COR-L47 (cell line): ENCODE results near the gene C3.
"Not testable (repeated sequence)": the region's sequence is repeated elsewhere in the genome, so short reads cannot be mapped to it uniquely, and the experiment has no call there.

Experiments
- DNase-seq: peaks from one replicate; lab custom pipeline; 2025; lab: John Stamatoyannopoulos, UW

C3 gene

DNA sequence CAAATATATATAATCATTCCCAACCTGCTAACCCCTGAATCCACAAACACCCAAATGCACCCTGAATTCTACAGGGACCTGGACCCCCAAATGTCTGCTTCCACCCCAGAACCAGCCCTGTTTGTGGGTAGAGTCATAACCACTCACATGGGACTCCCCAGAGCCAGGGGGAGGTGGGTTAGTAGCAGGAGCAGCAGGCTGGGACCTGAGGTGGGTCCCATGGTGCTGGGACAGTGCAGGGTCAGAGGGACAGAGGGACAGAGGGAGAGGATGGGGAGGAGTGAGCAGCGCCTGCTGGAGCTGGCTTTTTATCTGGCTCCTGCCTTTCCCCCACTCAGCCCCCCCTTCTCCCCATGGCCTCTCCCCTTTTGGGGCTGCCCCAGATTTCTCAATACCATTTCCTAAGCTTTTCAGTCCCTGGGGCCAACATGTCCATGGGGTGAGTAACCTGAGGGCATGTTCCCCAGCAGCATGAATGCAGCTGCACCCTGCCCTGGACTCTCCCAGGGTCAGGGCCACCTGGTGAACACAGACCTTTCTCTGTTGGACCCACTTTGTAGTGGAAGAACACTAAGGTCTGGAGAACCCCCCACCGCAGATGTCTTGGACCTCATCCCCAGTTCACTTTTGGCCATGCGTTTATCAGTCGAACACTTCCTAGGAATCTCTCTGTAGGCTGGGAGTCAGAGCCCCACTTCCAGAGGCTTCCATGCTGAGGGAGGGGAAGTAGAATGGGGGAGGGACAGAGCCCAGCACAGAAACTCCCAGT lies at the start of gene C3:
C3 (minus strand) TSS at position 282 of the 769 bp plus-strand sequence; CDS start at position 221, 61 bp downstream.
- no peak for DNase-seq

DNA sequence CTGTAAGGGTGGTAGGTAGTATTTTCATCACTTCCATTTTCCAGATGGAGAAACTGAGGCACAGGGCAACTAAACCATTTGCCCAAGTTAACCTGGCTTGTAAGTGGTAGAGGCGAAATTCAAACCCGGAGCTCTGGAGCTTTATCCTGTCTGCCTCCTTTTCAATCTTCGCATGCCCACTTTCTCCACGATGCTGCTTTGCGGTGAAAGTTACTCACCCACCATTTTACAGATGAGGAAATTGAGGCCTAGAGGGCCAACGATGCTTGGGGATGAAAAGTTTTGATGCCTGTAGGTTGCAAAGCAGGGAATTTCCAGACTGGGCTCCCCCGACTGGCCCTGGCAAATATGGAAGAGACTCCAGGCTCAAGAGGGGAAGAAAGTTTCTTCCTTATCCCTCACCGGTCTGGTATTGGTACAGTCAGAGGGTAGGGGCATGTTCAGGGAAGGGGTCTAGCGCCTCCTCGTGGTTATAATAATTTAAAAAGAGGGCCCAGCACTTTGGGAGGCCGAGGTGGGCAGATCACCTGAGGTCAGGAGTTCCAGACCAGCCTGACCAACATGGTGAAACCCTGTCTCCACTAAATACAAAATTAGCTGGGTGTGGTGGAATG lies 48.7 kb upstream of the C3 start:
- no peak for DNase-seq

DNA sequence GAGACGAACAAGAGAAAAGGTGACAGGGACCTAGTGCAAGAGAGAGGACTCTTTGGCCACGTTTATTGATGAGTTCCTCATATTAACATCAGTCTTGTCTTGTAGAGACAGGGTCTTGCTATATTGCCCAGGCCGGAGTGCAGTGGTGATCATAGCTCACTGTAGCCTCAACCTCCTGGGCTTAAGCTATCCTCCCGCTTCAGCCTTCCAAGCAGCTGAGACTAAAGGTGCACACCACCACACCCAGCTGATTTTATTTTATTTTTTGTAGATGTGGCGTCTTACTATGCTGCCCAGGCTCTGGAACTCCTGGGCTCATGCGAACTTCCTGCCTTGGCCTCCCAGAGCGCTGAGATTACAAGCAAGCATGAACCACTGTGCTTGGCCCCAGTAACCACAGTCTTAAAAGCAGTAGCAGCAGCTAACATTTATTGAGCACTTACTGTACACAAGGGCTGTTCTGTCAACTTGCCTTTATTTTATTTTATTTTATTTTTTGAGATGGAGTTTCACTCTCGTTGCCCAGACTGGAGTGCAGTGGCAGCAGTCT lies 47.9 kb upstream of the C3 start:
- DNase-seq = no peak

DNA sequence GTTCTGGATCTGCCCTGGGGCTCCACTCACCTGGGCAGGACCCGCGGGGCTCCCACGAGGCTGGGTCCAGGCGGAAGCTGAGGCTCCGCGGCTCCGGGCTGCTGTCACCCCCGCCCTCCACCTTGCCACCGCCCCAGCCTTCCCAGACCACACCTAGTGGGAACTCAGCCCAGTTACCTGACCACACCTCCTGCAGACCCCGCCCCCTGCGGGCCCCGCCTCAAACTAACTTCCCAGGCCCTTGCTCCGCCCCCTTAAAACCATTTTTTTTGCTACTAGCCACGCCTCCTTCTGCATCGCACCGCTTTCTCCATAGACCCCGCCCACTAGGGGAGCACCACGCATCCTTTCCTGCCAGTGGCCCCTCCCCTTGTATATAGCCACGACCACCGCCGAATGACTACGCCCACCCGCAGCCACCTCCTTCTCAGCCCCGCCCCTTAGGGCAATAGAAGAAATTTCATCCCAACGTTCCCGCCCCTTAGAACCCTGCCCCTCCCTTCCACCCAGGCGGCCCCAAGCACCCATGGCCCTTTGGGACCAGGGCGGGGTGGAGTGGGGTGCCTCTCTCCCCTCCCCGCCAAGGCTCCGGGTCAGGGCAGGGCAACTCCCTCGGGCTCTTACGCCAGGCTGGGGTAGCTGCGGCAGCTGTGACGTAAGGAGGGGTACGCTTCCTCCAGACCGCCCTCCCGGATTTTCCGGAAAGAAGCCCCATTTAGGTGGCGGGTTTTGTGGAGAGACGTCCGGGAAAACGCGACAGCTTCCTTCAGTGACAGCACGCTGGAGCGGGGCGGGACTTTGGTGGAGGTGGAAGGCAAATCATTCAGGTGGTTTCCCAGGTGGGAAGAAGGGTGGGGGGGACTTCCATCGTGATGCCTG lies 47.1 kb upstream of the C3 start, which contains the start of gene SH2D3A:
SH2D3A (minus strand) TSS at position 79 of the 879 bp plus-strand sequence. CDS start 3,687 bp downstream, outside the sequence.
- no peak for DNase-seq

DNA sequence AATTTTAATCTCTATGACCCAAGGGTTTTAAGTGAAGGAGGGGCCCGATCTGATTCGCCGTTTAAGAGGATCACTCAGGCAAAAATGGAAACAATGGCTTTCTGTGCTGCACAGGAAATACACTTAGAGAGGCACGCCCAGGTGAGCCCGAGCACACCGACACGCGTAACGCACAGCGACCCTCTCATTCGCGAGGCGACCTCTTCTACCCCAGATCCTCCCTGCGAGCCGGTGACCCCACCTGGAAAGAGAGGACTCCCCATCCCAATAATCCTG lies 46.6 kb upstream of the C3 start:
- no peak for DNase-seq

DNA sequence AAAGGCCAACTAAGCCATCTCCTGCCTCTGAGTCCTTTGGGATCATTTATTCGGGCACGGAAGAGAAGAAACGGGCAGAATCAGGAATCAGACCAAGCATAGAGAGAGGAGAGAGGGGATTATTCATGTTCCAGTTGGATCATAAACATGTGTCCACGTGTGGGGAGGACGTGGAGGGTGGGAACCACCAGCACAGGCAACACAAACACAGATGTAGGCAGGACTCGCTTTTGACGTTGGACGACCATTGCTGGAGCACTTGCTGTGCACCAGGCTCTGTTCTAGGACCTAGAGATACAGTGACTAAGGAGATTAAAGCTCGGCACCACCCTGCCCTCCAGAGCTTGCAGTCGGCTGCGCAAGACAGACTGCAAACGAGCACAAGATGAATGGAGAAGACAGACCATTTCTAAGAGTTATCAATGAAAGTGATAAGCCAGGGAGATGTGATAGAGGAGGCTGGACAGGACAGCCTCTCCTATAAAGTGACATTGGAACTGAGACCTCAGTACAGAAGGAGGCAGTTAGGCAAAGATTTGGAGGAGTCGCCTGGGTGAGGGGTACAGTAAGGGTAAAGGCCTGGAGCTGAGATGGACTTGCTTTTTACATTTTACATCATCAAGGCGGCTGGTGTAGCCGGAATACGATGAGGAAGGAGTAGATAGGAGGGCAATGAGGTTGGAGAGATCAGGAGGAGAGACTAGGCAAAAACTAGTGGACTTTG lies 46.1 kb upstream of the C3 start:
- DNase-seq = no peak

DNA sequence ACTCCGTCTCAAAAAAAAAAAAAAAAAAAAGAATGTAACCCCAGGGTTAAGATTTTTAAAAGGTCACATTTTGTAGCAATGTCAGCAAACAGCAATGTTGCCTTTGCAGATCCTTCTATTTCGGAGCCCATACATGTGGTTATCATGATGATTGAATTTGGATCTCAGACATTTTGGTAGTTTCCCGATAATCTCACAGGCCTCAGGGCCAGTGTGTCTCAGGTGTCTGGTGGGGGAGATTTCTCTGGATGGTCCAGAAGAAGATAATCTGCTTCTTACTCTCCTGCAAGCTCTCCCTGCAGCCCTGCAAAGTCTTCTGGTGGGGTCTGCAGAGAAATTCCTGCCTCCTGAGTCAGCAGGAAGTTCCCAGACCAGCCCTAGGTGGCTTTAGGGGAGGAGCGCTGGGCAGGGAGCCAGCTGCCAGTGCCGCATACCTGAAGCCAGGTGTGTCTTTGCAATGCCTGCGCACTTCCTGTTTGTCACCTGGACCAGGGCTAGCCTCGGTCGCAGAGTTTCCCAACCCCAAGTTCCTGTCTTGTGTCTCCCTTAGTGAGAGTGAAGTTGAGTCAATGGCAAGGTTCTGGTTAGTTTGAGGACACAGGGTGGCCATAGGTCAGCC lies 45.4 kb upstream of the C3 start:
- DNase-seq = no peak

DNA sequence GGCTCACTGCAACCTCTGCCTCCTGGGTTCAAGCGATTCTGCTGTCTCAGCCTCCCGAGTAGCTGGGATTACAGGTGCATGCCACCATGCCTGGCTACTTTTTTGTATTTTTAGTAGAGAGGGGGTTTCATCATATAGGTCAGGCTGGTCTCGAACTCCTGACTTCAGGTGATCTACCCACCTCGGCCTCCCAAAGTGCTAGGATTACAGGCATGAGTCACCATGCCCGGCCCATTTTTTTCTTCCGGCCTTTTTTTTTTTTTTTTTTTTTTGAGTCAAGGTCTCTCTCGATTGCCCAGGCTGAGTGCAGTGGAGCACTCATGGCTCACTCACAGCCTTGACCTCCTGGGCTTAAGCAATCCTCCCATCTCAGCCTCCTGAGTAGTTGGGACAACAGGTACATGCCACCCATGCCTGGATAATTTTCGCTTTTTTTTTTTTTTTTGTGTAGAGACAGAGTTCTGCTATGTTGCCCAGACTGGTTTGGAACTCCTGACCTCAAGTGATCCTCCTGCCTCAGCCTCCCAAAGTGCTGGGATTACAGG lies 41.9 kb upstream of the C3 start:
- DNase-seq = not testable (repeated sequence)

DNA sequence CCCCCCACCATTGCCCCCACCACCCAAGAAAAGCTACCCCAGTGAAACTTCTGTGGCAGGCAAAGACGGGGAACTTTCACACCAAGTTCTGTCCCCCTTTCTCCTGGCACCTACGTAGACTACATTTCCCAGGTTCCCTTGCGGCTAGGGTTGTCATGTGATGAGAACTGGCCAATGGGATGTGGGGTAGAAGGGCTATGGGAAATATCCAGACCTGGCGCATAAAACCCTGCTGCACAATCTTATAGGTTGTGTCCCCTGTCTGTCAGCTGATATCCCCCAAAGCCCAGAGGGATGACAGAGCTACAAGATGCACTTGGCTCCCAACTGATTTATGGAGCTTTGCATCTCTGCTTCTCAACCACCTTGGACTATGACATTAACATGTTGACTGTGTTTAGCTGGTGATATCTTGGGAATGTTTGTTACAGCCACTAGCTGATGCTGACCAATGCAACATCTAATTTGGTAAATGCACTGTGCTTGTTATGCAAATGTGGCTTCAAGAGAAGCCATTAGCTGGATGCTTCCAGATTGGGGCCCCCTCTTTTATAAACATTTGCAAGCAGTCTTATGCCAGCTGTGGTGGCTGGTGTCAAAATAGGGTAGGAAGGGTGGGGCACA lies 40.7 kb upstream of the C3 start:
- no peak for DNase-seq

DNA sequence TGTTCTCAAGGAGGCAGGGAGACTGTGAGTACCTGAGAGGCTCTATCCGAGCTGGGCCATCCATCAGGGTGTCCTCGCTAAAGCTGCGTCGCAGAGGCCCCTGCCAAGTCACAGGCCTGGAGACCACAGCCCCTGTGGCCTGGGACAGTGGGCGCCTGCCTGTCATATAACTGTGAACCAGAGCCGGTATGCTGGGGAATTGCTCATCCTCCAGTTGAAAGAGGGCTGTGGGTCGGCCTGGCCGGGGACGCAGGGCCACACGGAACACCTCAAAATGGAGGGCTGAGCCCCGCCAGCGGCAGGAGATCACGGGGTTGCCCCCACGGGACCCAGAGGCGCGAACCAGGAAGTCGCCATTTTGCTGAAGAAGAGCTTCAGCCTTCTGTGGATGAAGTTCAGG lies 40.2 kb upstream of the C3 start:
- no peak for DNase-seq

DNA sequence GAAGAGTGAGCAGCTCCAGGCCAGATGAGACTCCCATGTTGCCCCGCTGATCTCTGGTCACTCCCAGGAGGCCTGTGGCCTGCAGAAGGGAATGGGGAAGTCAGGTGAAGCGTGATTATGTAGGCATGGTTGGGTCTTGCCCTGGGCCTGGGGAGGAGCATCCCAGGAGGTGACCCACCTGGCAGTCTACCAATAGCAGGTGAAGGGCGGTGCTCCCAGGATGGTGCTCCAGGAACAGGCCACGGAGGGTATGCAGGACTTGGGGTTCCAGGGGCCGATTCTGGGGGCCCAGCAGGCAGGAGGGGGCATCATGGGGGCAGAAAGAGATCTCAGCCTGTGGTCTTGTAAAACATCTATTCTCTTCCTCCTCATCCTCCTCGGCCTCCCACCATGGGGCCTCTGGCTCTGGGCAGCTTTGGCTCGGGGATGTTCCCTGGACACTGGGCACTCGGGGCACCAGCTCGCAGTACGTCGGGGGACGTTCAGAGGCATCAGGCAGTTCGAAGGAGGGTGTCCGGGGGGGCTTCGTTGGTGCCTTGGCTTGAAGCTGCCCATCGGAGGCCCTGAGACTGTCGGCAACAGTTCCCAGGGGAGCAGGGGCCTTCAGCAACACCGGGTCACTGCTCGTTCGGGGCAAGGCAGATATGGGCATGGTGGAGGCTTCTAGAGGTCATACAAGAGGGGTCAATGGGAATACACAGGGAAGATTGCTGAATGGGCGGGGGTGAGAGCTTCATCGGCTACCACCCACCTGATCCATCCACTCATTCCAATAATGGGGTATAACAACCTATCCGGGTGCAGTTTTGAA lies 34.4 kb upstream of the C3 start:
- DNase-seq = no peak

DNA sequence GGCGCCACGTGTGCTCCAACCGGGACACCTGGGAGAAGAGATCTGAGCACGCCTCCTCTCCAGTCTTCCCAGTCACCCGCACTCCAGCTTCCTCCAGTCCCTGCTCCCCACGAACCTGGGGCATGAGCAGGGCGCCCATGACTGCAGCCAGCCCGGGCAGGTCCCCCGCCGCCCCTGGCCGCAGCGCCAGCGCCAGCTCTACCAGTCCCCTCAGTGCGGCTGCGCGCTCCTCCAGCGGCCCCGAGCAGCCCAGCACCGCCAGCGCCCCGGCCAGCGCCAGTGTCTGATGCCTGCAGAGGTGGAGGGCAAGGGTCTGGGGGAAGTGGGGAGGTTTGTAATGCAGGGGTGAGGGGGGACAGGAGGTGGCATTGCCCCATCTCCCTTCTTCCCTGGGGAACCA lies 33.7 kb upstream of the C3 start:
- DNase-seq = no peak

DNA sequence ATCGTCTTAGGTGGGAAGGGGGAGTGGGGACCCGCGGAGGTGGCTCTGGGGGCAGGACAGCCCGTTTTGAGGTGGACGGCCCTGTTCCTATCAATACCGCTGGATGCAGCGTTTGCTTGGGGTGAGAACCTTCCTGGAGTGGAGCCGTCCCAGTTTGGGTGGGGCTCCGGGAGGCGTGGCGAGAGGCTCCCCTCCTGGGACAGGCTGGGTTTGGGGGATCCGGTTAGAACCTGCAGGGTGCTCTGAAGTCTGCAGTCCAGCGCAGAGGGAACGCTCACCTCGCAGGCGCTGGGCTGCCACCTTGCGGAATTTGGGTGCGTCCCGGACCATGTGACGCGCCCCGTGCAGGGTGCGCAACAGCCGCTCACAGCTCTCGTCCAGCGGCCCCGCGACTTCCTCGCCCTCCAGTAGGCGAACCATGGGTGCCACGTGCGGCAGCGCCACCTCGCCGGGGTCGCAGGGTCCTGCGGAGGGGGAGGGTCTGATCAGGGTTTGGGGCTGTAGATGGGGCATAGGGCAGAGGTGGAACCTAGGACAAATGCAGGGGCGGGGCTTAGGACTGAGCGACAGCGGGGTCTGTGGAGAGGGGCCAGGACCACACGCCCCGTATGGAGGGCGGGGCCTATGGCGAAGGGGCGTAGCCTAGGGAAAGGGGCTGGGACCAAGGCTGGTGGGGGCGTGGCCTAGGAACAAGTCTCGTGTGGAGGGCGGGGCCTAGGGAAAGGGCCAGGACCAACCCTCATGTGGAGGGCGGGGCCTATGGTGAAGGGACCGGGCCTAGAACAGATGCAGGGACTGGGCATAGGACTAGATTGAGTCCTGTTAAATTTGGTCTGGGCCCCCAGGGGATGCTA lies 33.0 kb upstream of the C3 start:
- no peak for DNase-seq

DNA sequence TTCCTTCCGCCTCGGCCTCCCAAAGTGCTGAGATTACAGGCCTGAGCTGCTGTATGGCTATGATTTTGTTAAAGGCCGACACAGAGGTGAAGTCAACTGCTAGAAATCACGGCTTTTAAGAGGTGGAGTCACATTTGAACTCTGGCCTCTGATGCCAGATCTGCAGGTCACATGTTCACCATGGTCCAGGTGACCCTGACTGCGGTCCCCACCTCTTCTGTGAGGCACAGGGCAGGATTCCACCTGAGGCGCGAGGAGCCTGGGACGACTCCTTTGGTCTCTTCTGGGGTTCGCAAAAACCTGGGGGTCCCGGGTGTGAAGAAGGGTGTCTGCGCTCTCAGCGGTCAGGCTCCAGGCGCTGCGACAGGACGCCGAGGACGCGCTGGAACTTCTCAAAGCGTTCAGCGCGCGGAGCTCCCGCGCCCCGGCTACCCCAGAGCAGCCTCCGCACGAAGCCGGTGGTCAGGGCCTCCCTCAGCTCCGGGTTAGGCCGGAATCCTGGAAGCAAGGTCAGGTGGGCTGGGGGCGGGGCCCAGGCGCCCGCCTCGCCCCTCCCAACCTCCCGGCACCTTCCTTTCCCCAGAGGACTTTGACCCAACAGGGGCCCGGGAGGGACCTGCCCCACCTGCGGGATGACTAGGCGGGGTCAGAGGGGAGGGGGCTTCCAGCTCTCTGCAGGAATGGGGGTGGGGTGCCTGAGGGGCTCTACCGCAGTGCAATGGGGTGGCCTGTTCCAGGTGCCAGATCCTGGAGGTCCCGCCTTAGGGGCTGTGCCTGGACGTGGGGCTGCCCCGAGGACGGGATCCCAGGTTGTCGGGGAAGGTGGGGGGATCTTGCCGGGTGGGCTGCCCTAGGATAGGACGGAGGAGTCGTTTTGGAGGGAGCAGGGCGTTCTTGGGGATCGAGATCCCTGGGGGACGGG lies 32.1 kb upstream of the C3 start:
- no peak for DNase-seq

DNA sequence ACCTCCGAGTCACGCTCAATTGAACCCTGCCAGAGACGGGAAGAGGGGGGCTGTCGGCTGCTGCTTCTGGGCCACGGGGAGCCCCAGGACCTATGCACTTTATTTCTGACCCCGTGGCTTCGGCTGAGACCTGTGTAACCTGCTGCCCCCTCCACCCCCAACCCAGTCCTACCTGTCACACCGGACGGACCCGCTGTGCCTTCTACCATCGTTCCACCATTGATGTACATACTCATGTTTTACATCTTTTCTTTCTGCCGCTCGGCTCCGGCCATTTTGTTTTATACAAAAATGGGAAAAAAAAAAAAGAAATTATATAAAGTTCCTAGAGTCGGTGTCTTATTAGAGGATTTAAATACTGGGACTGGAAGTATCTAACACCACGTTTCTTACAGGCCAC lies 30.7 kb upstream of the C3 start:
- no peak for DNase-seq

DNA sequence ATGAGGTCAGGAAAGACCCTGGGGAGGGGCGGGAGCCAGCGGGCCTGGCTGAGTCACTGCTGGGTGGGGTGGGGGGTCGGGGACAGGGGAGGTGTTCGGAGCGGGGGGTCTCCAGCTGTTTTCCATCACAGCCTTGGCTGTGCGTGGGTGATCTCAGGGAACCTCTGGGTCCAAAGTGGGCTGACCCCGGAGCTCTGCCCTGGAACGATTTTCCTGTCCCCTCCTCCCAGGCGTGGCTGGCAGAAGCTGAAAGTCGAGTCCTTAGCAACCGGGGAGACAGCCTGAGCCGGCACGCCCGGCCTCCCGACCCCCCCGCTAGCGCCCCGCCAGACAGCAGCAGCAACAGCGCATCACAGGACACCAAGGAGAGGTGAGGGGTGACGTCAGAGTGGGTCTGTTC lies 29.6 kb upstream of the C3 start:
- DNase-seq = no peak

DNA sequence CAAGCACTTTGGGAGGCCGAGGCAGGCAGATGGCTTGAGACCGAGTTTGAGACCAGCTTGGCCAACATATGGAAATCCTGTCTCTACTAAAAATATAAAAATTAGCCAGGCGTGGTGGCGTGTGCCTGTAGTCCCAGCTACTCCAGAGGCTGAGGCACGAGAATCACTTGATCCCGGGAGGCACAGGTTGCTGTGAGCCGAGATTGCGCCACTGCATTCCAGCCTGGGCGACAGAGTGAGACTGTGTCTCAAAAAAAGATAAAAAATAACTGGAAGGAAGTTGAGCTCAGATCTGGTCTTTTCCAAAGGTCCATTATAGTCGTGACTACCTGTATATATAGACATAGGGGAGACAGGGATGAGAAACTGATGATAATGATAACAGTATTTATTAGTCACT lies 28.1 kb upstream of the C3 start:
- DNase-seq = not testable (repeated sequence)

DNA sequence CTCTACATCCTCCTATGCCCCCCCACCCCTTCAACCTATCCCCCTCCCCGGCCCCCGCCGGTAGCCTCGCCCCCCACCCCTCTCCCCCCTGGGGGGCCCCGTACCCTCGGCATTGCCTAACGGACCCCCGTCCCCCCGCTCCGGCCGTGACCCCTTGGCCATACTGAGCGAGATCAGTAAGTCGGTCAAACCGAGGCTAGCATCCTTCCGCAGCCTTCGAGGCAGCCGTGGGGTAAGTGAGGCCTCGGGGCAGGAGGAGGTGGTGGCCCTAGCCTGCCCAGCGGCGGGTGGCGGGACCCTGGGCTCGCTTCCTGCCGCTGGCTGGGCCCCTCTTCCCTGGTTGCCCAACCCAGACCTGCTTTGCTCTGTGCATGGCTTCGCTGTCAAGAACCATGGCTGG lies 25.5 kb upstream of the C3 start:
- no peak for DNase-seq
